HG03159 (cell line): ENCODE results near the gene AP5M1.
"Not testable (repeated sequence)": the region's sequence is repeated elsewhere in the genome, so short reads cannot be mapped to it uniquely, and the experiment has no call there.

ENCODE experiments used
- ATAC-seq: cut with Tn5 transposase; IDR thresholded peaks from one replicate; pipeline ENCODE4 v1.9.1; 2021; ENCODE audit warnings: mild to moderate bottlenecking, moderate library complexity; ENCODE audit not compliant: unreplicated experiment

The AP5M1 gene

GRCh38 chr14:57268161-57269069 lies at the start of gene AP5M1, which contains the start of gene EXOC5:
TSS of gene AP5M1 (plus strand) at chr14:57268971. CDS start at chr14:57269315, 344 bp downstream.
TSS of gene EXOC5 (minus strand) at chr14:57268905. CDS start at chr14:57268648, 257 bp downstream.
- peak; percentile 86 for ATAC-seq

GRCh38 chr14:57221931-57222330 lies 46.8 kb upstream of the AP5M1 start:
- no peak for ATAC-seq

GRCh38 chr14:57227083-57227482 lies 41.7 kb upstream of the AP5M1 start:
- no peak for ATAC-seq

GRCh38 chr14:57228320-57228719 lies 40.5 kb upstream of the AP5M1 start:
- ATAC-seq: not testable (repeated sequence)

- no peak for ATAC-seq
Observed at GRCh38 chr14:57232006-57232405, 36.8 kb upstream of the AP5M1 start.

GRCh38 chr14:57240115-57240514 lies 28.7 kb upstream of the AP5M1 start:
- not testable (repeated sequence) for ATAC-seq

GRCh38 chr14:57243320-57243719 lies 25.5 kb upstream of the AP5M1 start:
- no peak for ATAC-seq

GRCh38 chr14:57244106-57244505 lies 24.7 kb upstream of the AP5M1 start:
- no peak for ATAC-seq

- ATAC-seq: no peak
Observed at GRCh38 chr14:57245941-57246340, 22.8 kb upstream of the AP5M1 start.

GRCh38 chr14:57246933-57247657 lies 21.7 kb upstream of the AP5M1 start:
- no peak for ATAC-seq

- ATAC-seq: no peak
Observed at GRCh38 chr14:57254884-57255283, 13.9 kb upstream of the AP5M1 start.

- ATAC-seq: not testable (repeated sequence)
Observed at GRCh38 chr14:57258221-57258620, 10.6 kb upstream of the AP5M1 start.

- no peak for ATAC-seq
Observed at GRCh38 chr14:57259672-57260071, 9.1 kb upstream of the AP5M1 start.

- no peak for ATAC-seq
Observed at GRCh38 chr14:57261604-57262003, 7.2 kb upstream of the AP5M1 start.

GRCh38 chr14:57262117-57262516 lies 6.7 kb upstream of the AP5M1 start:
- no peak for ATAC-seq

GRCh38 chr14:57266065-57266464 lies 2.7 kb upstream of the AP5M1 start:
- no peak for ATAC-seq

GRCh38 chr14:57273236-57273635 lies 4.5 kb downstream of the AP5M1 start:
- no peak for ATAC-seq

- no peak for ATAC-seq
Observed at GRCh38 chr14:57274551-57274950, 5.8 kb downstream of the AP5M1 start.

- ATAC-seq: no peak
Observed at GRCh38 chr14:57275023-57275664, 6.4 kb downstream of the AP5M1 start.

- no peak for ATAC-seq
Observed at GRCh38 chr14:57277062-57277461, 8.3 kb downstream of the AP5M1 start.

GRCh38 chr14:57287745-57288144 lies 19.0 kb downstream of the AP5M1 start:
- no peak for ATAC-seq
